ENCODE data around the gene SYT9.

GRCh38 chr11:7501894-7502293, 250.2 kb downstream of the SYT9 start:
- TF ChIP-seq TAF1 (IDR thresholded peaks at IDR 0.05; ENCODE audit: borderline replicate concordance, insufficient read depth, low read length) = no peak
- TF ChIP-seq REST (IDR thresholded peaks at IDR 0.05; ENCODE audit: insufficient read depth in 1 of 2, low read depth in 2 of 2, low read length in 2 of 2) = no peak

Measured in PFSK-1 (cell line).